Erythroblast (primary cell): ENCODE results near the gene PTGR1.

Experiments
- GATA1 ChIP-seq: IDR thresholded peaks from 2 replicates; pipeline ENCODE4 v1.6.1; 2011; ENCODE audit warnings: low read depth, mild to moderate bottlenecking, control low read depth, low read length, moderate library complexity
- POLR2A ChIP-seq: IDR thresholded peaks from 2 replicates; pipeline ENCODE4 v1.6.1; 2011; ENCODE audit warnings: mild to moderate bottlenecking, low read length

GRCh38 chr9:111599955-111600343 is 502 bp upstream of the PTGR1 start:
- TF ChIP-seq POLR2A, result no peak
- TF ChIP-seq GATA1, result no peak
